OCI-LY3 (cell line): ENCODE results near the gene SLC30A1.

Experiments used
- H2AFZ ChIP-seq: fragments of 200-600, 300-600 bp; shearing (Covaris generic); 2 replicates; pipeline ENCODE4 v1.6.0; 2014; ENCODE audit warnings: antibody characterized with exemption, low read depth, low read length
- H3K27ac ChIP-seq: fragments of 200-600, 300-600 bp; sonication (generic); 2 replicates; pipeline ENCODE4 v1.5.1; 2014; ENCODE audit warnings: mild to moderate bottlenecking, low read length, moderate library complexity, mixed read lengths
- H3K27me3 ChIP-seq: fragments of 200-600, 300-600 bp; sonication (generic); 2 replicates; pipeline ENCODE4 v1.6.1; 2014; ENCODE audit warnings: low read depth, low read length, mixed read lengths
- H3K36me3 ChIP-seq: fragments of 200-600, 300-600 bp; sonication (generic); replicated peaks from 2 replicates; pipeline ENCODE3; 2014; ENCODE audit warnings: low read depth, low read length, mixed read lengths
- H3K4me1 ChIP-seq: fragments of 300-600, 200-600 bp; sonication (generic); 2 replicates; pipeline ENCODE4 v1.6.1; 2014; ENCODE audit warnings: low read length, mixed read lengths
- H3K4me2 ChIP-seq: fragments of 200-600, 300-600 bp; sonication (generic); 2 replicates; pipeline ENCODE4 v1.6.1; 2014; ENCODE audit warnings: low read length, mixed read lengths
- H3K4me3 ChIP-seq: fragments of 300-600, 200-600 bp; sonication (generic); 2 replicates; pipeline ENCODE4 v1.5.1; 2014; ENCODE audit warnings: antibody characterized with exemption, mild to moderate bottlenecking, low read length, moderate library complexity
- H3K79me2 ChIP-seq: fragments of 300-600, 200-600 bp; shearing (Covaris generic); 2 replicates; pipeline ENCODE4 v1.6.1; 2014; ENCODE audit warnings: mild to moderate bottlenecking, low read length, mixed read lengths
- H3K9ac ChIP-seq: fragments of 300-600, 200-600 bp; shearing (Covaris generic); 2 replicates; pipeline ENCODE4 v1.6.0; 2014; ENCODE audit warnings: mild to moderate bottlenecking, low read length, moderate library complexity
- H3K9me3 ChIP-seq: fragments of 200-600, 300-600 bp; shearing (Covaris generic); 2 replicates; pipeline ENCODE4 v1.6.1; 2014; ENCODE audit warnings: low read length, mixed read lengths; ENCODE audit not compliant: insufficient read depth
- H4K20me1 ChIP-seq: fragments of 200-600, 300-600 bp; sonication (generic); 2 replicates; pipeline ENCODE4 v1.6.1; 2016; ENCODE audit warnings: low read length, mixed read lengths; ENCODE audit not compliant: insufficient read depth
- CTCF ChIP-seq: fragments of 200-600, 300-600 bp; sonication (generic); IDR thresholded peaks from 2 replicates; pipeline ENCODE4 v1.5.1; 2014; ENCODE audit warnings: antibody characterized with exemption, low read length, low read depth
- EZH2phosphoT487 ChIP-seq: fragments of 200-600 bp; shearing (Covaris generic); IDR thresholded peaks from 2 replicates; pipeline ENCODE4 v1.6.1; 2018; ENCODE audit warnings: antibody characterized with exemption, mixed run types, low read depth

SLC30A1 gene

GRCh38 chr1:211587123-211587522 is 8.2 kb upstream of the SLC30A1 start:
- Histone ChIP-seq H3K4me1 (peaks cover 28% of the 10 kb centered on the region), H3K79me2 (no peaks in the 10 kb centered on the region), H3K4me2 (peak overlapping the region; percentile 82), H3K27me3 (peaks cover 13% of the 10 kb centered on the region; the same call in 1 of the 2 replicates), H3K4me3 (peak overlapping the region; percentile 59), H3K9ac (peak overlapping the region; percentile 19; the same call in 1 of the 2 replicates), H2AFZ (no peak overlapping the region), H3K9me3 (no peaks in the 10 kb centered on the region), H3K27ac (peak overlapping the region; percentile 10; the same call in 1 of the 2 replicates), H3K36me3 (no peaks in the 10 kb centered on the region), H4K20me1 (no peaks in the 10 kb centered on the region)
- TF ChIP-seq CTCF (no peak), EZH2phosphoT487 (no peak)

- Histone ChIP-seq H3K4me2 (peak overlapping the region; percentile 82), H3K4me3 (peak overlapping the region; percentile 59), H3K27me3 (peaks cover 8% of the 10 kb centered on the region; the same call in 1 of the 2 replicates), H3K4me1 (peaks cover 33% of the 10 kb centered on the region), H3K9me3 (no peaks in the 10 kb centered on the region), H3K36me3 (no peaks in the 10 kb centered on the region), H3K9ac (peak overlapping the region; percentile 19), H2AFZ (no peak overlapping the region), H3K79me2 (no peaks in the 10 kb centered on the region), H4K20me1 (no peaks in the 10 kb centered on the region), H3K27ac (peak overlapping the region; percentile 10)
- TF ChIP-seq EZH2phosphoT487: no peak
- TF ChIP-seq CTCF: no peak
Measured at GRCh38 chr1:211586538-211586937, 7.6 kb upstream of the SLC30A1 start.

- Histone ChIP-seq H3K27ac (no peak overlapping the region), H3K36me3 (no peaks in the 10 kb centered on the region), H3K27me3 (0 out of 2 replicates have a peak, but pooled peaks cover 6% of the 10 kb centered on the region), H4K20me1 (no peaks in the 10 kb centered on the region), H3K9ac (no peak overlapping the region), H3K9me3 (no peaks in the 10 kb centered on the region), H2AFZ (no peak overlapping the region), H3K4me2 (no peak overlapping the region), H3K79me2 (peaks cover 2% of the 10 kb centered on the region; the same call in 1 of the 2 replicates), H3K4me1 (peaks cover 44% of the 10 kb centered on the region), H3K4me3 (no peak overlapping the region)
- TF ChIP-seq EZH2phosphoT487 (no peak), CTCF (no peak)
Measured at GRCh38 chr1:211583011-211583992, 4.3 kb upstream of the SLC30A1 start.

- Histone ChIP-seq H3K27me3 (no peaks in the 10 kb centered on the region), H4K20me1 (peaks cover 10% of the 10 kb centered on the region), H3K4me1 (peaks cover 39% of the 10 kb centered on the region), H3K4me2 (peak overlapping the region; percentile 12; the same call in 1 of the 2 replicates), H3K9me3 (no peaks in the 10 kb centered on the region), H3K4me3 (no peak overlapping the region), H2AFZ (0 out of 2 replicates have a peak overlapping the region, but pooled peaks have one; percentile 6), H3K9ac (no peak overlapping the region), H3K36me3 (no peaks in the 10 kb centered on the region), H3K79me2 (peaks cover 18% of the 10 kb centered on the region), H3K27ac (no peak overlapping the region)
- TF ChIP-seq CTCF (no peak), EZH2phosphoT487 (no peak)
Measured at GRCh38 chr1:211581526-211581925, 2.6 kb upstream of the SLC30A1 start.
